Omental fat pad (tissue), 4 donors: Measurements from ENCODE around the gene KPNB1. TPM values are rescaled to one million over a fixed set of nuclear protein-coding genes. Genes with fewer than 3 reads are reported as not detected.

ENCODE experiments used
- ATAC-seq: fragments of 150-250 bp; one replicate; pipeline ENCODE4 v1.9.1; 2016; ENCODE audit warnings: mild to moderate bottlenecking, moderate library complexity; ENCODE audit not compliant: low FRiP score
- DNase-seq: peaks from one replicate; pipeline ENCODE4 v3.0.0-alpha.2; 2019; ENCODE audit warnings: low spot score
- total RNA-seq, 4 donors: library from RNA; depleted of rRNA; stranded (reverse); fragments of >200 nt; gene quantifications; one replicate each; pipeline ENCODE4 v1.1.0, GENCODE V29; 2016
- TF ChIP-seq, protein P1 (sequence below), 3 donors: fragments of 450-650 bp; IDR thresholded peaks; one replicate each; pipeline ENCODE4 v1.5.1; 2016 to 2017; ENCODE audit warnings: antibody characterized with exemption in 3 of 3, mild to moderate bottlenecking in 3 of 3, moderate library complexity in 2 of 3

KPNB1 gene
- total RNA-seq, 4 donors from 2014 or later, result 193 to 335 (median 207) TPM

GRCh38 chr17:47700471-47701449 is 51.0 kb downstream of the KPNB1 start:
- TF ChIP-seq, protein P1, sequence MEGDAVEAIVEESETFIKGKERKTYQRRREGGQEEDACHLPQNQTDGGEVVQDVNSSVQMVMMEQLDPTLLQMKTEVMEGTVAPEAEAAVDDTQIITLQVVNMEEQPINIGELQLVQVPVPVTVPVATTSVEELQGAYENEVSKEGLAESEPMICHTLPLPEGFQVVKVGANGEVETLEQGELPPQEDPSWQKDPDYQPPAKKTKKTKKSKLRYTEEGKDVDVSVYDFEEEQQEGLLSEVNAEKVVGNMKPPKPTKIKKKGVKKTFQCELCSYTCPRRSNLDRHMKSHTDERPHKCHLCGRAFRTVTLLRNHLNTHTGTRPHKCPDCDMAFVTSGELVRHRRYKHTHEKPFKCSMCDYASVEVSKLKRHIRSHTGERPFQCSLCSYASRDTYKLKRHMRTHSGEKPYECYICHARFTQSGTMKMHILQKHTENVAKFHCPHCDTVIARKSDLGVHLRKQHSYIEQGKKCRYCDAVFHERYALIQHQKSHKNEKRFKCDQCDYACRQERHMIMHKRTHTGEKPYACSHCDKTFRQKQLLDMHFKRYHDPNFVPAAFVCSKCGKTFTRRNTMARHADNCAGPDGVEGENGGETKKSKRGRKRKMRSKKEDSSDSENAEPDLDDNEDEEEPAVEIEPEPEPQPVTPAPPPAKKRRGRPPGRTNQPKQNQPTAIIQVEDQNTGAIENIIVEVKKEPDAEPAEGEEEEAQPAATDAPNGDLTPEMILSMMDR (IDR thresholded peaks at IDR 0.05), result no peak
- ATAC-seq (no peak), DNase-seq (no peak)

DNA sequence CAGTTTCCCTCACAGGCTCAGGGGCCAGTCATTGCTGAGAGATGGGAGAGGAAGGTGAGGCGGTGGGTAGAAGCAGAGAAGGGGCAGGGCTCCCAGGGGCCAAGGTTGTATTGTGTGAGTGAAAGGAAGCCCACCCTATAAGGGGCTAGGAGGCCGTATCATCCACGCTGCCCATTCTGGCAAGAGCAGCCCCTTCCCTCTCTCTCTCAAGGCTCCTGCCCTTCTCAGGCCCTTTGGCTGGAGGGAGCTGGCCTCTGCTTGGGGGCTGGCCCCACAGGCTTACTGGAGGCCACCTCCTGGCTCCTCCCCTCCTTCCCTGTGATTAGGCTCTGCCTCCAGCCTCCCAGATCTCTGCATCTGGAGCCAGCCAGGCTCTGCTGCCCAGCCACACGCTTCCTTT is 51.9 kb downstream of the KPNB1 start:
- TF ChIP-seq, protein P1 (IDR thresholded peaks at IDR 0.05), result no peak
- ATAC-seq, result no peak
- no peak for DNase-seq

DNA sequence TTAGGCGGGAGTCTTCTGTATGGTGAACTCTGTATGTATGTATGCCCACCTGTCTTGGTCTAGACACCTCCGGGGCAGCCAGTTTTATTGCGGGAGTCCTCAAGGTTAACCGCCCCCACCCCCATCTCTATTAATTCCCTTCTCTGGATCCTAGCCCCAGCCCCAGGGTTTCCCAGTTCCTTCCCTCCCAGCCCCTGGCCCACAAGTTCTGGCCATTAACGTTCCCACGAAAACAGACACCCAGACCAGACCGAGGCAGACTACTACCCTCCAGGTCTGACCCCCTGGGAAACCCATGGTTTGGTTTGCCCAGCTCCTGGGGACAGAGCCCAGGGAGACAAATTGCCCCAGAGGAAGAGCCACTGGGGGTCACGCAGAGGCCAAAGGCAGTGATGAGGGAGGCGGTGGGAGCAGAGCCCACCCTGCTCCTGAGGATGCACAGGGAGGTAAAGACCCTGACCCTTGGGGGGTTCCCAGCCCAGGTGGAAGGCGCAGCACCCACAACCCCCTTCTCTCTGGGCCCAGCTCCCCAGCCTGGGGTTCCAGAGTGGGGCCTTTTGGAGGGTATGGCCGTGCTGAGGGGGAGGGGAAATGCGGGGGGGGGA is 52.8 kb downstream of the KPNB1 start:
- TF ChIP-seq, protein P1 (IDR thresholded peaks at IDR 0.05), result no peak
- DNase-seq, result no peak
- ATAC-seq, result no peak

- DNase-seq (no peak), ATAC-seq (no peak)
- TF ChIP-seq, protein P1 (IDR thresholded peaks at IDR 0.05), result no peak
Measured at GRCh38 chr17:47703191-47703591, 53.5 kb downstream of the KPNB1 start.

DNA sequence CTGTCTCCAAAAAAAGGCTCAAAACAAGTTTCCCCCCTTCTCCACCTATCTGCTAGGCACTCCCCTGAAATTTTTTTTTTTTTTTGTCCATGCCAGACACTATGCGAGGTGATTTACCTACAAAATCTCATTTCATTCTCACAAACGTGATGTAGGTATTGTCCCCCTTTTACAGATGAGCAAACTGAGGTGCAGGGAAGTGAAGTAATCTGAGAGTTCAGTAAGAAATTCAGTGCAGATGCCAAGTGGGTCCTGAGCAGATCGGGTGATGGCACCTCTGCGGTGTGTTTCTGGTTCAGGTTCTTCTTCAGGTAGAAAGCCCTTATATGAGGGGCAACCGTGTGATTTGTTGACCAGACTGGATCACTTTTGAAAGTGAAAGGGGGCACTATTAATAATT is 54.0 kb downstream of the KPNB1 start:
- no peak for ATAC-seq
- TF ChIP-seq, protein P1 (IDR thresholded peaks at IDR 0.05), result no peak
- no peak for DNase-seq

- TF ChIP-seq, protein P1 (IDR thresholded peaks at IDR 0.05), result no peak
- no peak for DNase-seq
- no peak for ATAC-seq
Measured at GRCh38 chr17:47704116-47704515, 54.4 kb downstream of the KPNB1 start.
